OCI-LY1 (cell line): ENCODE measurements around the gene PDE1C.

Experiments used
- H2AFZ ChIP-seq: fragments of 200-600 bp; sonication (generic), shearing (Covaris generic); 2 replicates; pipeline ENCODE4 v1.6.0; 2014; ENCODE audit warnings: antibody characterized with exemption, mild to moderate bottlenecking, low read length
- H3F3A ChIP-seq: fragments of 200-600 bp; sonication (generic), shearing (Covaris generic); 2 replicates; pipeline ENCODE4 v1.6.0; 2014; ENCODE audit warnings: mild to moderate bottlenecking, antibody characterized with exemption, low read length, moderate library complexity; ENCODE audit not compliant: insufficient read depth
- H3K27ac ChIP-seq: fragments of 200-600 bp; sonication (generic); 2 replicates; pipeline ENCODE4 v1.5.1; 2014; ENCODE audit warnings: low read length, mixed run types, mild to moderate bottlenecking, low read depth; ENCODE audit not compliant: poor library complexity, severe bottlenecking
- H3K27me3 ChIP-seq: fragments of 200-600 bp; sonication (generic); 2 replicates; pipeline ENCODE4 v1.6.0; 2014; ENCODE audit warnings: antibody characterized with exemption, mild to moderate bottlenecking, low read length, moderate library complexity; ENCODE audit not compliant: insufficient read depth
- H3K36me3 ChIP-seq: fragments of 200-600 bp; sonication (generic); 2 replicates; pipeline ENCODE4 v1.6.1; 2014; ENCODE audit warnings: mild to moderate bottlenecking, antibody characterized with exemption, low read length, moderate library complexity, mixed read lengths; ENCODE audit not compliant: insufficient read depth
- H3K4me1 ChIP-seq: fragments of 200-600 bp; sonication (generic); 2 replicates; pipeline ENCODE4 v1.5.1; 2014; ENCODE audit warnings: mild to moderate bottlenecking, low read length, moderate library complexity; ENCODE audit not compliant: insufficient read depth, severe bottlenecking
- H3K4me2 ChIP-seq: fragments of 200-600 bp; sonication (generic), shearing (Covaris generic); 2 replicates; pipeline ENCODE4 v1.6.1; 2014; ENCODE audit warnings: low read length
- H3K4me3 ChIP-seq: fragments of 200-600 bp; sonication (generic); 2 replicates; pipeline ENCODE4 v1.5.1; 2014; ENCODE audit warnings: low read length, low read depth, mild to moderate bottlenecking, mixed read lengths; ENCODE audit not compliant: poor library complexity, severe bottlenecking
- H3K79me2 ChIP-seq: fragments of 200-600 bp; shearing (Covaris generic); 2 replicates; pipeline ENCODE4 v1.6.1; 2016; ENCODE audit warnings: mixed run types, low read length, mixed read lengths; ENCODE audit not compliant: insufficient read depth
- H3K9ac ChIP-seq: fragments of 200-600 bp; sonication (generic), shearing (Covaris generic); 2 replicates; pipeline ENCODE4 v1.6.1; 2014; ENCODE audit warnings: mild to moderate bottlenecking, low read length, mixed read lengths
- H3K9me2 ChIP-seq: fragments of 200-600 bp; sonication (generic), shearing (Covaris generic); 2 replicates; pipeline ENCODE4 v1.6.1; 2014; ENCODE audit warnings: low read depth, mild to moderate bottlenecking, low read length, mixed read lengths
- H3K9me3 ChIP-seq: fragments of 200-600 bp; shearing (Covaris generic); 2 replicates; pipeline ENCODE4 v1.6.1; 2014; ENCODE audit warnings: low read length, mixed read lengths
- H4K20me1 ChIP-seq: fragments of 200-600 bp; sonication (generic), shearing (Covaris generic); 2 replicates; pipeline ENCODE4 v1.6.0; 2016; ENCODE audit warnings: mild to moderate bottlenecking, low read length; ENCODE audit not compliant: insufficient read depth
- CTCF ChIP-seq: fragments of 200-600 bp; sonication (generic), shearing (Covaris generic); IDR thresholded peaks from 2 replicates; pipeline ENCODE4 v1.5.1; 2017; ENCODE audit warnings: mild to moderate bottlenecking, antibody characterized with exemption, low read length, moderate library complexity, mixed read lengths
- EZH2 ChIP-seq: fragments of 200-600 bp; sonication (generic), shearing (Covaris generic); IDR thresholded peaks from 2 replicates; pipeline ENCODE4 v1.8.0; 2017; ENCODE audit warnings: borderline replicate concordance, mixed run types, mild to moderate bottlenecking, antibody characterized with exemption, low read length, moderate library complexity, mixed read lengths

The PDE1C gene

GRCh38 chr7:31761646-31762045 is 308.6 kb downstream of the PDE1C start:
- Histone ChIP-seq H3K27me3 (no peaks in the 10 kb centered on the region), H3K4me2 (no peak overlapping the region), H3K36me3 (no peaks in the 10 kb centered on the region), H3K9me2 (no peaks in the 10 kb centered on the region), H3K79me2 (no peaks in the 10 kb centered on the region), H3K9me3 (no peaks in the 10 kb centered on the region), H3K27ac (no peak overlapping the region), H3K9ac (no peak overlapping the region), H3K4me3 (no peak overlapping the region), H4K20me1 (no peaks in the 10 kb centered on the region), H3F3A (no peaks in the 10 kb centered on the region), H3K4me1 (no peaks in the 10 kb centered on the region), H2AFZ (no peak overlapping the region)
- no peak for TF ChIP-seq CTCF
- TF ChIP-seq EZH2, result no peak

GRCh38 chr7:31758755-31759154 is 311.5 kb downstream of the PDE1C start:
- H3F3A ChIP-seq, result no peaks in the 10 kb centered on the region
- no peaks in the 10 kb centered on the region for H3K79me2 ChIP-seq
- H2AFZ ChIP-seq, result no peak overlapping the region
- no peaks in the 10 kb centered on the region for H4K20me1 ChIP-seq
- no peaks in the 10 kb centered on the region for H3K36me3 ChIP-seq
- H3K4me3 ChIP-seq, result no peak overlapping the region
- no peaks in the 10 kb centered on the region for H3K9me2 ChIP-seq
- H3K4me2 ChIP-seq, result no peak overlapping the region
- H3K4me1 ChIP-seq, result no peaks in the 10 kb centered on the region
- no peak overlapping the region for H3K9ac ChIP-seq
- H3K9me3 ChIP-seq, result no peaks in the 10 kb centered on the region
- TF ChIP-seq EZH2, result no peak
- TF ChIP-seq CTCF, result no peak
- H3K27ac ChIP-seq, result no peak overlapping the region
- H3K27me3 ChIP-seq, result no peaks in the 10 kb centered on the region

GRCh38 chr7:31751726-31752125 is 318.5 kb downstream of the PDE1C start:
- Histone ChIP-seq H3K9me2 (no peaks in the 10 kb centered on the region), H3K4me3 (no peak overlapping the region), H4K20me1 (no peaks in the 10 kb centered on the region), H3K27me3 (no peaks in the 10 kb centered on the region), H3K27ac (no peak overlapping the region), H3K4me1 (no peaks in the 10 kb centered on the region), H3K4me2 (no peak overlapping the region), H3F3A (no peaks in the 10 kb centered on the region), H3K9ac (no peak overlapping the region), H3K9me3 (no peaks in the 10 kb centered on the region), H3K79me2 (no peaks in the 10 kb centered on the region), H2AFZ (no peak overlapping the region), H3K36me3 (no peaks in the 10 kb centered on the region)
- TF ChIP-seq CTCF, result no peak
- TF ChIP-seq EZH2, result no peak
